NCI-H526 treated with DMSO at 0.1 percent for 48 hours (cell line): ENCODE results near the gene TLR5.

Source experiments
- DNase-seq: peaks from one replicate; lab custom pipeline; 2025; lab: John Stamatoyannopoulos, UW

TLR5 gene

GRCh38 chr1:223067914-223068313 is 75.1 kb downstream of the TLR5 start:
- no peak for DNase-seq

- DNase-seq = no peak
These were observed 76.6 kb downstream of the TLR5 start for GRCh38 chr1:223066415-223066814.

GRCh38 chr1:223062177-223062576 is 80.9 kb downstream of the TLR5 start:
- no peak for DNase-seq

- no peak for DNase-seq
These were observed 83.5 kb downstream of the TLR5 start for GRCh38 chr1:223059526-223059925.
